NCI-H1694 treated with DMSO at 0.1 percent for 48 hours (cell line): ENCODE results near the gene ELOVL5.
"Not testable (repeated sequence)": the region's sequence is repeated elsewhere in the genome, so short reads cannot be mapped to it uniquely, and the experiment has no call there.

Source experiments
- DNase-seq: peaks from one replicate; lab custom pipeline; 2025; lab: John Stamatoyannopoulos, UW

ELOVL5 gene

GRCh38 chr6:53304953-53305352 is 43.8 kb downstream of the ELOVL5 start:
- DNase-seq, result not testable (repeated sequence)

GRCh38 chr6:53302678-53303360 is 45.9 kb downstream of the ELOVL5 start:
- no peak for DNase-seq

GRCh38 chr6:53301801-53302537 is 46.8 kb downstream of the ELOVL5 start:
- no peak for DNase-seq

- no peak for DNase-seq
Observed at GRCh38 chr6:53300656-53301551, 47.8 kb downstream of the ELOVL5 start.

GRCh38 chr6:53299331-53300005 is 49.3 kb downstream of the ELOVL5 start:
- DNase-seq, result peak; percentile 5

GRCh38 chr6:53297004-53297403 is 51.7 kb downstream of the ELOVL5 start:
- DNase-seq, result no peak

- no peak for DNase-seq
Observed at GRCh38 chr6:53295176-53295575, 53.6 kb downstream of the ELOVL5 start.

- DNase-seq, result no peak
Observed at GRCh38 chr6:53294611-53295010, 54.1 kb downstream of the ELOVL5 start.

- no peak for DNase-seq
Observed at GRCh38 chr6:53294095-53294494, 54.7 kb downstream of the ELOVL5 start.

GRCh38 chr6:53293691-53294090 is 55.1 kb downstream of the ELOVL5 start:
- DNase-seq, result no peak

- DNase-seq, result no peak
Observed at GRCh38 chr6:53290537-53291510, 57.9 kb downstream of the ELOVL5 start.

GRCh38 chr6:53287336-53288225 is 61.2 kb downstream of the ELOVL5 start:
- no peak for DNase-seq

GRCh38 chr6:53284901-53285300 is 63.8 kb downstream of the ELOVL5 start:
- no peak for DNase-seq

GRCh38 chr6:53282741-53283140 is 66.0 kb downstream of the ELOVL5 start:
- DNase-seq, result no peak

GRCh38 chr6:53282234-53282633 is 66.5 kb downstream of the ELOVL5 start:
- DNase-seq, result no peak

- DNase-seq, result no peak
Observed at GRCh38 chr6:53281518-53282215, 67.1 kb downstream of the ELOVL5 start.

GRCh38 chr6:53280207-53280606 is 68.5 kb downstream of the ELOVL5 start:
- DNase-seq, result no peak

GRCh38 chr6:53279293-53279692 is 69.5 kb downstream of the ELOVL5 start:
- no peak for DNase-seq

- DNase-seq, result no peak
Observed at GRCh38 chr6:53273370-53273769, 75.4 kb downstream of the ELOVL5 start.
